Lower leg skin (tissue), 4 donors: ENCODE data around the gene SWAP70. TPM values are rescaled to one million over a fixed set of nuclear protein-coding genes. Genes with fewer than 3 reads are reported as not detected.
"Not testable (repeated sequence)": the region's sequence is repeated elsewhere in the genome, so short reads cannot be mapped to it uniquely, and the experiment has no call there.

Experiments
- DNase-seq, 2 donors: peaks; one replicate each; pipeline ENCODE4 v3.0.0-alpha.2; 2019; ENCODE audit warnings: low spot score in 2 of 2
- H3K4me3 ChIP-seq: fragments of 200-600 bp; sonication (generic); 2 replicates; pipeline ENCODE4 v1.5.1; 2017; ENCODE audit warnings: mild to moderate bottlenecking, low read depth; ENCODE audit not compliant: poor library complexity, severe bottlenecking
- POLR2A ChIP-seq, 2 donors: fragments of 450-650 bp; IDR thresholded peaks; one replicate each; pipeline ENCODE4 v1.6.1; 2016 to 2017; ENCODE audit warnings: antibody characterized with exemption in 2 of 2, mild to moderate bottlenecking in 1 of 2, moderate library complexity in 1 of 2
- WGBS, 2 donors: methylation state at CpG; one replicate each; pipeline ENCODE4 v1.1.5; 2018; 5-methylcytosine and 5-hydroxymethylcytosine counted together
- intact Hi-C: fragments of 100-400 bp; cut with DNase I; formaldehyde crosslinking; loops from one replicate; pipeline ENCODE4 v1.15.0; 2023; ENCODE audit warnings: low total_unique reads
- total RNA-seq, 4 donors: library from RNA; depleted of rRNA; stranded (reverse); fragments of >200 nt; gene quantifications; one replicate each; pipeline ENCODE4 v1.1.0, GENCODE V29; 2016
- TF ChIP-seq, protein P1 (sequence below), 3 donors: fragments of 450-650 bp; IDR thresholded peaks; one replicate each; pipeline ENCODE4 v1.5.1; 2016; ENCODE audit warnings: antibody characterized with exemption in 3 of 3, mild to moderate bottlenecking in 3 of 3, moderate library complexity in 2 of 3

Gene SWAP70
- total RNA-seq, 4 donors from 2014 or later: 40.8 to 83.1 (median 56.3) TPM

DNA sequence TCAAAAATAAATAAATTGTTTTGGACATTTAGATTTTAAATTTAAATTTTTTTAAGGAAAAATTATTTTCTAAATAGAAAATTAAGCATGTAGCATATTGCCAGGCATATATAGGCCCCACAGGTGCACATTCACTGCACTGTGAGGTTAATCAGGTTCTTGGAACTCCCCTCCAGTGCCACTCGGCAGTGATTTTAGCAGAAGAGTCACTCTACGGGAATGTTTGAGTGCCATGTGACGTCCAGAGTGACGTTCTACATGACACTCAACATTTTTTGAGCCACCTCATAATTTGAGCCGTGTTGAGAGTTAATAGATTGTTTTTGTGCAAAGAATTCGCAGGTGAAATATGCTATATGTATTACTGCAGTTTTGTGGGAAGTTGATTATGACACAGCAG lies 77.4 kb downstream of the SWAP70 start:
- intact Hi-C loops: no loop called here
- no peak for TF ChIP-seq POLR2A (IDR thresholded peaks at IDR 0.05)
- TF ChIP-seq, protein P1, sequence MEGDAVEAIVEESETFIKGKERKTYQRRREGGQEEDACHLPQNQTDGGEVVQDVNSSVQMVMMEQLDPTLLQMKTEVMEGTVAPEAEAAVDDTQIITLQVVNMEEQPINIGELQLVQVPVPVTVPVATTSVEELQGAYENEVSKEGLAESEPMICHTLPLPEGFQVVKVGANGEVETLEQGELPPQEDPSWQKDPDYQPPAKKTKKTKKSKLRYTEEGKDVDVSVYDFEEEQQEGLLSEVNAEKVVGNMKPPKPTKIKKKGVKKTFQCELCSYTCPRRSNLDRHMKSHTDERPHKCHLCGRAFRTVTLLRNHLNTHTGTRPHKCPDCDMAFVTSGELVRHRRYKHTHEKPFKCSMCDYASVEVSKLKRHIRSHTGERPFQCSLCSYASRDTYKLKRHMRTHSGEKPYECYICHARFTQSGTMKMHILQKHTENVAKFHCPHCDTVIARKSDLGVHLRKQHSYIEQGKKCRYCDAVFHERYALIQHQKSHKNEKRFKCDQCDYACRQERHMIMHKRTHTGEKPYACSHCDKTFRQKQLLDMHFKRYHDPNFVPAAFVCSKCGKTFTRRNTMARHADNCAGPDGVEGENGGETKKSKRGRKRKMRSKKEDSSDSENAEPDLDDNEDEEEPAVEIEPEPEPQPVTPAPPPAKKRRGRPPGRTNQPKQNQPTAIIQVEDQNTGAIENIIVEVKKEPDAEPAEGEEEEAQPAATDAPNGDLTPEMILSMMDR (IDR thresholded peaks at IDR 0.05): no peak
- 90 to 91% methylated on average over 6 of the region's 6 CpGs for WGBS, 2 donors
- no peak overlapping the region for H3K4me3 ChIP-seq
- DNase-seq: no peak

DNA sequence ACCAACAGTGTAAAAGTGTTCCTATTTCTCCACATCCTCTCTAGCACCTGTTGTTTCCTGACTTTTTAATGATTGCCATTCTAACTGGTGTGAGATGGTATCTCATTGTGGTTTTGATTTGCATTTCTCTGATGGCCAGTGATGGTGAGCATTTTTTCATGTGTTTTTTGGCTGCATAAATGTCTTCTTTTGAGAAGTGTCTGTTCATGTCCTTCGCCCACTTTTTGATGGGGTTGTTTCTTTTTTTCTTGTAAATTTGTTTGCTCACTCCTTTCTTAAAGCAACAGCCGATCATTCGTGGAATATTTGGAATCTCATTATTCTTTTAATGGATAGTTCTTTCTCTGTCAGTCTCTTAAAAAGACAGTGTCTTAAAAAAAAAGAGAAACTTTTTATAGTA lies 79.6 kb downstream of the SWAP70 start:
- H3K4me3 ChIP-seq, intact Hi-C loops: not testable (repeated sequence)
- WGBS, 2 donors: 64 to 91% methylated on average over 3 of the region's 3 CpGs

DNA sequence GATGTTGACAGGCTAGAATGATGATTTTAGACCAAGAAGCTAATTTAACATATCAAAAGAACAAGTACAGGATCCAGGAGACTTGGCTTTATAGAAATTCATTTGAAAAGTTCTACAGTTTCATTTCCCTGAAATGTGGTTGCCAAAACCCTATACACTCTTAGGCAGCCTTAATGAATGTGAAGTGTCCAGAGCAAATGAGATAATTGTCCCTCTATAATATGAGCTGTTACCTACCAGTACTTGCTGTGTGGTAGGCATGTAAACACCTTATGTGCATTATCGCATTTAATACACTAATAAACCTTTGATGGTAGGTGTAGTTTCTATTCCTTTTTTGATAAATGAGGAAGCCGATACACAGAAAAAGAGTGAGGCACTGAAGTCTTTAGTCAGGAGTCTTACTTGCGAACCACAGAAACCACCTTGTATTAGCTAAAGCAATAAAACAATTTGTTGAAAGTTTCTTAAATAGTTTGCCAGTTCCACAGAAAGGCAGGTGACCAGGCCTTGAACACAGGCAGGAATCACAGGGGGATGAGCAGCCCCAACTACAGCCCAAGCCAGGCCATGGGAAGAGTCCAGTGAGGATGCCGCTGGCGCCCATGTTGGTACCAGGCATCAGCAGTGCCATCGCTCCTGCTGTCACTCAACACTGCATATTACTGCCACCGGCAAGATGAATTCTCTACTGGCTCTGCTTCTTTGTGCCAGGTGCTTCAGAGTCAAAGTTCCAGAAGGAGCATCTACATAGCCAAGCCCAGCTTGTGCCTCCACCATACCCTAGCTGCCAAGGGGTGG lies 81.7 kb downstream of the SWAP70 start:
- no peak for DNase-seq
- 89 to 97% methylated on average over 7 of the region's 7 CpGs for WGBS, 2 donors
- H3K4me3 ChIP-seq: no peak overlapping the region
- intact Hi-C loops: no loop called here
- TF ChIP-seq, protein P1 (IDR thresholded peaks at IDR 0.05): no peak
- no peak for TF ChIP-seq POLR2A (IDR thresholded peaks at IDR 0.05)

More for the DNA sequence above, 79.6 kb downstream of the SWAP70 start:
- DNase-seq: not testable (repeated sequence)

DNA sequence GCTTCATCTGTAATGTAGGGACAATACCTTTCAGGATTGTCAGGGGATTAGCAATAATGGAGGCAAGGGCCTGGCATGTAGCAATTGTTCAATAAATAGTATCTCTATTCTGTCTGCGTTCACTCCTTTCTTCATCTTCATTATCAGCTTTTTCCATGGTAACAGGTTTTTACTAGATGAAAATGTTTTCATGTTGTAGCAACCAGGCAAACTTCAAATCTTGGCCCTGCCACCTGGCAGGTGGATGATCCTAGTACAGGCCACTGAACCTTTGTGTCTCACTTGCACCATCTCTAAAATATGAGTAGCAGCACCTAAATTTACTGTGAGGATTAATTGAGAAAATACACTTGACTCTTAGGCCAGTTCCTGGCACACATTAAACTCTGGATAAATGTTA lies 83.4 kb downstream of the SWAP70 start:
- no peak overlapping the region for H3K4me3 ChIP-seq
- WGBS, 2 donors: 39 to 56% methylated on average over 1 of the region's 1 CpG
- TF ChIP-seq POLR2A (IDR thresholded peaks at IDR 0.05): no peak
- TF ChIP-seq, protein P1 (IDR thresholded peaks at IDR 0.05): no peak
- intact Hi-C loops: no loop called here
- DNase-seq: no peak

DNA sequence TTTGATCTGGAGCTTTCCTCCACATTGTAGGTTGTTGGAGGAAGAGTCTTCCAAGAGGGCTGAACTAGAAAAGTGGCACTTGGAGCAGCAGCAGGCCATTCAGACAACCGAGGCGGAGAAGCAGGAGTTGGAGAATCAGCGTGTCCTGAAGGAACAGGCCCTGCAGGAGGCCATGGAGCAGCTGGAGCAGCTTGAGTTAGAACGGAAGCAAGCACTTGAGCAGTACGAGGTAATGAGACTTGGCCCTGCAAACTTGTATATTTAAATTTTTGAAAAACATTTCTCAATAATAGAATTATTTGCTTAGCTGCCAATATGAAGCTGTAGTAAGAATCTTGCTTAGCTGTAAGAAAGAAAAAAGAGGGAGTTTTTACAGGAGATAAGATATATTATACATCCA lies 84.0 kb downstream of the SWAP70 start:
- WGBS, 2 donors: 60 to 63% methylated on average over 5 of the region's 5 CpGs

DNA sequence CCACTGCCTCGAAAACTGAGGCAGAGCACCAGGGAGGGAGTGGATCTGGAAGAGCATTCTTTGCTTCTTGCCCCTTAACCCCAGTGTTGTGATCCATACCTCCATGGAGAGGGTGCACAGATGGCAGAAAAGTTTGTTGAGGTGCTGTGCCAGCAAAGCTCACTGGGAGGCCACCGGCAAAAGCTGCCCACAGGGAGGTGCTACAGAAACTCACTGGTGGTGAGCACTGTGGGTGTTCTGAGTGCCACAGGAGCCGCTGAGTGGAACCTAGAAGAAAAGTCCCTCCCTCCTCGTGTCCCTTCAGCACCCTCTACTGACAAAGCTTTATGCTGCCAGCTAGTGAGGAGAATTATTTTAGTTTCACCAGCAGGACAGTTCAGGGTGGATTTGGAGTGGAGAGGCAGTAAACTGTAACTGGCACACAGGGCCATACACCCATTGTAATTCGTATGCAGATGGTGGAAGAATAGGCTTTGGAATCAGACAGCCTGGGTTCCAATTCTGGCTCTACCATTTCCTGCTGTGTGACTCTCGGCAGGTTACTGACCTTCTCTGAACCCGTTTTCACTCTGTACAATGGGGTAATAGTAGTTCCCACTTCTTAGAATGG lies 84.6 kb downstream of the SWAP70 start:
- TF ChIP-seq POLR2A (IDR thresholded peaks at IDR 0.05): no peak
- TF ChIP-seq, protein P1 (IDR thresholded peaks at IDR 0.05): no peak
- intact Hi-C loops: no loop called here

More for the DNA sequence above, 84.0 kb downstream of the SWAP70 start:
- DNase-seq: no peak
- no peak for TF ChIP-seq POLR2A (IDR thresholded peaks at IDR 0.05)
- TF ChIP-seq, protein P1 (IDR thresholded peaks at IDR 0.05): no peak
- intact Hi-C loops: no loop called here
- no peak overlapping the region for H3K4me3 ChIP-seq

More for the DNA sequence above, 84.6 kb downstream of the SWAP70 start:
- H3K4me3 ChIP-seq: no peak overlapping the region
- WGBS, 2 donors: 42 to 49% methylated on average over 7 of the region's 7 CpGs
- DNase-seq: peak in 1 of 2 donors; percentile 38
